B cell (primary cell): ENCODE measurements around the gene ATAD3B. TPM values are rescaled to one million over a fixed set of nuclear protein-coding genes. Genes with fewer than 3 reads are reported as not detected.

ENCODE experiments used
- ATAC-seq: fragments of 200-7000 bp; cut with Tn5 transposase; one replicate; pipeline ENCODE4 v1.10.0; 2021; ENCODE audit warnings: low read depth, mild to moderate bottlenecking, moderate number of reproducible peaks, moderate library complexity
- CTCF ChIA-PET: fragments of 350-600 bp; sonication (Branson Sonifier 250); formaldehyde crosslinking; loops from one replicate; lab custom pipeline; 2021; ENCODE audit warnings: antibody characterized with exemption, inconsistent platforms; lab: Charles Lee
- POLR2A ChIA-PET: fragments of 350-600 bp; sonication (Branson Sonifier 250); formaldehyde crosslinking; loops from one replicate; lab custom pipeline; 2021; ENCODE audit warnings: antibody characterized with exemption; lab: Charles Lee
- DNase-seq: peaks from one replicate; pipeline ENCODE4 v3.0.0; 2013
- H2AFZ ChIP-seq: 2 replicates; pipeline ENCODE4 v1.6.1; 2012; ENCODE audit warnings: mild to moderate bottlenecking, low read depth, low read length; ENCODE audit not compliant: insufficient read depth, poor library complexity, severe bottlenecking
- H3K27ac ChIP-seq, 2 donors: 1 replicate in 1 of 2; 2 replicates in 1 of 2; pipeline ENCODE4 v1.5.1; 2012 to 2013; ENCODE audit warnings: low read length in 2 of 2, mild to moderate bottlenecking in 2 of 2, moderate library complexity in 1 of 2
- H3K27me3 ChIP-seq, 4 experiments: fragments of 200-600 bp in 1 of 4; sonication (generic) in 1 of 4; replicated peaks in 1 of 4; 1 replicate in 2 of 4; 2 replicates in 2 of 4; pipeline versions ENCODE4 v1.6.1 to v1.7.0; 2013 to 2016; ENCODE audit warnings: low read length in 3 of 4, mild to moderate bottlenecking in 2 of 4, mixed read lengths in 1 of 4, moderate library complexity in 1 of 4; ENCODE audit not compliant: insufficient read depth in 4 of 4, control insufficient read depth in 3 of 4; ENCODE audit errors: control extremely low read depth in 1 of 4
- H3K36me3 ChIP-seq, 2 experiments: replicated peaks in 1 of 2; 1 replicate in 1 of 2; 2 replicates in 1 of 2; pipeline versions ENCODE4 v1.6.1 to v1.7.1; 2013; ENCODE audit warnings: low read length in 1 of 2; ENCODE audit not compliant: insufficient read depth in 2 of 2, control insufficient read depth in 1 of 2; ENCODE audit errors: control extremely low read depth in 1 of 2, extremely low read depth in 1 of 2
- H3K4me1 ChIP-seq, 2 donors: fragments of 200-600 bp in 1 of 2; sonication (generic) in 1 of 2; 1 replicate in 1 of 2; 2 replicates in 1 of 2; pipeline versions ENCODE4 v1.5.1 to v1.6.1; 2013 to 2017; ENCODE audit warnings: low read length in 2 of 2; ENCODE audit not compliant: control insufficient read depth in 2 of 2, insufficient read depth in 2 of 2
- H3K4me2 ChIP-seq: replicated peaks from 2 replicates; pipeline ENCODE3; 2012; ENCODE audit warnings: mild to moderate bottlenecking, low read depth, low read length; ENCODE audit not compliant: poor library complexity, severe bottlenecking
- H3K4me3 ChIP-seq, 5 experiments: fragments of 200-600 bp in 1 of 5; sonication (generic) in 1 of 5; 1 replicate in 3 of 5; 2 replicates in 2 of 5; pipeline versions ENCODE4 v1.5.1 to v1.7.0; 2011 to 2016; ENCODE audit warnings: low read length in 4 of 5, mild to moderate bottlenecking in 4 of 5, low read depth in 2 of 5, control low read depth in 1 of 5, moderate library complexity in 1 of 5; ENCODE audit not compliant: insufficient read depth in 1 of 5; ENCODE audit errors: control extremely low read depth in 1 of 5, extremely low read depth in 1 of 5
- H3K79me2 ChIP-seq: fragments of 200-600 bp; sonication (generic); one replicate; pipeline ENCODE4 v1.6.0; 2016; ENCODE audit warnings: low read length; ENCODE audit not compliant: control insufficient read depth, insufficient read depth
- H3K9ac ChIP-seq: fragments of 200-600 bp; sonication (generic); 2 replicates; pipeline ENCODE4 v1.6.1; 2017; ENCODE audit warnings: mild to moderate bottlenecking, low read length, moderate library complexity
- H3K9me3 ChIP-seq, 3 donors: one replicate each; pipeline versions ENCODE4 v1.6.1 to v1.7.1; 2013; ENCODE audit warnings: low read length in 2 of 3; ENCODE audit not compliant: control insufficient read depth in 2 of 3, insufficient read depth in 1 of 3; ENCODE audit errors: control extremely low read depth in 1 of 3
- H4K20me1 ChIP-seq: 2 replicates; pipeline ENCODE4 v1.6.0; 2012; ENCODE audit warnings: mild to moderate bottlenecking, low read length; ENCODE audit not compliant: insufficient read depth, control insufficient read depth, poor library complexity, severe bottlenecking
- H3K27ac Mint-ChIP-seq: one replicate; pipeline ENCODE4 v1.8.0; 2021; ENCODE audit warnings: mixed read lengths
- H3K27me3 Mint-ChIP-seq: one replicate; pipeline ENCODE4 v1.8.0; 2021; ENCODE audit warnings: mixed read lengths
- H3K4me1 Mint-ChIP-seq: one replicate; pipeline ENCODE4 v1.8.0; 2021; ENCODE audit warnings: mixed read lengths
- H3K4me3 Mint-ChIP-seq: one replicate; pipeline ENCODE4 v1.8.0; 2021; ENCODE audit warnings: mixed read lengths
- H3K9me3 Mint-ChIP-seq: one replicate; pipeline ENCODE4 v1.8.0; 2022; ENCODE audit warnings: mixed read lengths; ENCODE audit not compliant: insufficient read depth
- EZH2 ChIP-seq: IDR thresholded peaks from 2 replicates; pipeline ENCODE4 v1.6.1; 2012; ENCODE audit warnings: borderline replicate concordance, low read depth, mild to moderate bottlenecking, moderate library complexity, low read length; ENCODE audit not compliant: insufficient read depth, poor library complexity, severe bottlenecking
- WGBS: methylation state at CpG from one replicate; pipeline ENCODE4 v1.1.5; 2013; ENCODE audit warnings: missing lambda C conversion rate; ENCODE audit not compliant: insufficient coverage; 5-methylcytosine and 5-hydroxymethylcytosine counted together
- intact Hi-C: fragments of 100-400 bp; cut with micrococcal nuclease; formaldehyde crosslinking; loops from one replicate; pipeline ENCODE4 v1.10.0; 2022
- polyA plus RNA-seq: library from polyadenylated mRNA; depleted of rRNA; stranded (reverse); fragments of >200 nt; gene quantifications from 2 replicates; pipeline ENCODE4 v1.2.3, GENCODE V29; 2012
- total RNA-seq, 2 donors: library from RNA; stranded (reverse); fragments of 120-200 nt in 1 of 2; gene quantifications; 1 replicate in 1 of 2; 2 replicates in 1 of 2; pipeline versions ENCODE4 v1.2.3 to v1.2.4, GENCODE V29; 2013 to 2022
- TF ChIP-seq, protein P1 (sequence below): fragments of 200-600 bp; IDR thresholded peaks from one replicate; pipeline ENCODE4 v1.8.0; 2022; ENCODE audit warnings: antibody characterized with exemption, mild to moderate bottlenecking

Gene ATAD3B
- total and polyA plus RNA-seq, 2 donors (not counting 1 experiment from before 2014, with no cell fraction given), result 50.9 to 51.5 TPM

DNA sequence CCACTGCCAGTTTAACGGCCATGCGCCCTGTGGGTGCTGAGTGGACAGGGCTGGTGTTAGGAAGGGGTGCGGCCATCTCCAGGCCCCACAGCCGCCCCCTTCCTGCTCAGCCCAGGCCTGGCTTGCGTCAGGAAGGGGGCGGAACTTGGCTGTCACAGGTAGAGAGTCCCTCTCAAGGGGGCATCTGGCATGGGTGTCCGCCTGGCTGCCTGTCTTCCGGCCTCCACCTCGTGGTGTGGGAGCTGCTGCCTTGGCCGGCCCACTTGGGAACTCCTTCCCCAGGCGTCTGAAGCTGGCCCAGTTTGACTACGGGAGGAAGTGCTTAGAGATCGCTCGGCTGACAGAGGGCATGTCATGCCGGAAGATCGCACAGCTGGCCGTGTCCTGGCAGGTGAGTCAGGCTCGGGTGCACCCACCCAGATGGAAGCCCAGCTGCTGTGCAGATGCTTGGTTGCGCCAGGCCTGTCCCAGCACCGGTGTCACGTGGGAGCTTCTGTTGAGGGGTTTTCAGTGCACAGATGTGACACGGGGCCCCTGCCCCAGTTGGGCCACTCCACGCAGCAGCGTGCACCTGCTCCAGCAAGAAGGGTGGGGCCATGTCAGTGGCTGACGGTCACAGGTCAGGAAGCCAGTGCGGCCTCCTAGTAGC, 9.1 kb upstream of the ATAD3B start:
- no peak for TF ChIP-seq EZH2
- TF ChIP-seq, protein P1, sequence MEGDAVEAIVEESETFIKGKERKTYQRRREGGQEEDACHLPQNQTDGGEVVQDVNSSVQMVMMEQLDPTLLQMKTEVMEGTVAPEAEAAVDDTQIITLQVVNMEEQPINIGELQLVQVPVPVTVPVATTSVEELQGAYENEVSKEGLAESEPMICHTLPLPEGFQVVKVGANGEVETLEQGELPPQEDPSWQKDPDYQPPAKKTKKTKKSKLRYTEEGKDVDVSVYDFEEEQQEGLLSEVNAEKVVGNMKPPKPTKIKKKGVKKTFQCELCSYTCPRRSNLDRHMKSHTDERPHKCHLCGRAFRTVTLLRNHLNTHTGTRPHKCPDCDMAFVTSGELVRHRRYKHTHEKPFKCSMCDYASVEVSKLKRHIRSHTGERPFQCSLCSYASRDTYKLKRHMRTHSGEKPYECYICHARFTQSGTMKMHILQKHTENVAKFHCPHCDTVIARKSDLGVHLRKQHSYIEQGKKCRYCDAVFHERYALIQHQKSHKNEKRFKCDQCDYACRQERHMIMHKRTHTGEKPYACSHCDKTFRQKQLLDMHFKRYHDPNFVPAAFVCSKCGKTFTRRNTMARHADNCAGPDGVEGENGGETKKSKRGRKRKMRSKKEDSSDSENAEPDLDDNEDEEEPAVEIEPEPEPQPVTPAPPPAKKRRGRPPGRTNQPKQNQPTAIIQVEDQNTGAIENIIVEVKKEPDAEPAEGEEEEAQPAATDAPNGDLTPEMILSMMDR, result no peak
- Mint-ChIP-seq H3K4me3 (peak overlapping the region; percentile 45), H3K27ac (no peak overlapping the region), H3K9me3 (no peaks in the 10 kb centered on the region), H3K27me3 (no peaks in the 10 kb centered on the region), H3K4me1 (peaks cover 2% of the 10 kb centered on the region)
- DNase-seq, result peak; percentile 56
- ChIA-PET CTCF (no interaction called here), POLR2A (interaction anchor here (0.6 kb wide), 1 partner anchor 1186 kb away, joined by 6 read pairs; no protein-coding TSS in a partner anchor)
- Histone ChIP-seq H3K4me3 (peak overlapping the region in 3 of 5 experiments; percentile 7 to 38 (median 18)), H3K9ac (peak overlapping the region; percentile 35), H3K79me2 (no peaks in the 10 kb centered on the region), H3K36me3 (no peaks in the 10 kb centered on the region), H3K4me1 (peaks cover 0 to 12% of the 10 kb centered on the region in 2 donors), H3K27ac (peak overlapping the region in 1 of 2 donors; percentile 3), H3K4me2 (peak overlapping the region; percentile 45), H2AFZ (peak overlapping the region; percentile 51), H4K20me1 (no peaks in the 10 kb centered on the region), H3K27me3 (peaks cover 0 to 16% (median 0%) of the 10 kb centered on the region in 4 experiments), H3K9me3 (peaks cover 0 to 4% (median 0%) of the 10 kb centered on the region in 3 donors)
- WGBS, result 68% methylated on average over 26 of the region's 26 CpGs
- intact Hi-C loops, result no loop called here
- peak; percentile 68 for ATAC-seq

DNA sequence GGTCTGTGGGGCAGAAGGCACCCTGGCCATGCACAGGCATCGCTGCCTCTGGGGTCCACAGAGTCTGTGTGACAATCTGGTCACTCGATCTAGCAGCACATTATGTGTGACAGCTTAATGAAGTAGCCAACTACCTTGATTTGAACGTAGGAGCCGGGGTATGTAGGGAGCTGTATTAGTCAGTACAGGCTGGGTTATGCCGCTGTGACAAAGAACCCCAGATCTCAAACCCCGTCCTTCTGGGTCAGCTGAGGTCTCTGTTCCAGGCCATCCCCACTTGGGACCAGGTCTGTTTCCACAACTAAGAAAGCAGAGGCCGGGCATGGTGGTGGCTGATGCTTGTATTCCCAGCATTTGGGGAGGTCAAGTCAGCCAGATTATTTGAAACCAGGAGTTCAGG, 8.3 kb upstream of the ATAD3B start:
- no peaks in the 10 kb centered on the region for H3K36me3 ChIP-seq
- intact Hi-C loops, result no loop called here
- H2AFZ ChIP-seq, result no peak overlapping the region
- H4K20me1 ChIP-seq, result no peaks in the 10 kb centered on the region
- Mint-ChIP-seq H3K27me3 (no peaks in the 10 kb centered on the region), H3K27ac (no peak overlapping the region), H3K4me3 (no peak overlapping the region), H3K4me1 (peaks cover 2% of the 10 kb centered on the region), H3K9me3 (no peaks in the 10 kb centered on the region)
- H3K4me3 ChIP-seq, result no peak overlapping the region
- no peak for TF ChIP-seq EZH2
- TF ChIP-seq, protein P1, result no peak
- H3K9me3 ChIP-seq, result peaks cover 0 to 4% (median 0%) of the 10 kb centered on the region in 3 donors
- CTCF ChIA-PET, result no interaction called here
- H3K4me1 ChIP-seq, result peaks cover 0 to 12% of the 10 kb centered on the region in 2 donors
- H3K79me2 ChIP-seq, result no peaks in the 10 kb centered on the region
- H3K4me2 ChIP-seq, result no peak overlapping the region
- H3K9ac ChIP-seq, result no peak overlapping the region
- POLR2A ChIA-PET, result no interaction called here
- DNase-seq (no peak), ATAC-seq (no peak)
- H3K27ac ChIP-seq, result no peak overlapping the region
- 90% methylated on average over 6 of the region's 7 CpGs for WGBS
- peaks cover 0 to 16% (median 0%) of the 10 kb centered on the region in 4 experiments for H3K27me3 ChIP-seq
